ENCODE results near the gene PPP6R2. TPM values are rescaled to one million over a fixed set of nuclear protein-coding genes. Genes with fewer than 3 reads are reported as not detected.
A peak's percentile ranks its signal among the peaks of the same experiment; 100 is the strongest.

The PPP6R2 gene
- polyA plus RNA-seq, 3 donors, result 9.1 to 74.5 (median 10.3) TPM

DNA sequence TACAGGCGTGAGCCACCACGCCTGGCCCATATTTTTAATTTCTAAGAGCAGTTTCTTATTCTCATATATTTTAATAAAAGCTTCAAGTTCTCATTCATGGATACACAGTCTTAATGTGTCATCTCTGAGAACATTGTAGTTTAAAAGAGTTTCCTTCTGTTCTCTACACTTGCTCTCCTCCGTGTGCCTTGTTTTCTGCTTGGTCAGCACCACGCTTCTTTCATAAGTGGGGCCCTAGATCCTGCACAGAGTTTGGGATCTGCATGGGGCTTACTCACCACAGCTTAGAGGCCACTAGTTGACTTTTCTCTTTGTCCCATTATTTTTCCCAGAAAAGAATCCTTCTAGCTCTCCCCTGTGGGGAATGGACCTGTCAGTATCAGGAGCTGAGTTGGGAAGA lies 58.8 kb downstream of the PPP6R2 start:
- DNase-seq, result no peak
- peaks cover 0 to 3% (median 0%) of the 10 kb centered on the region in 3 donors for H3K27me3 Mint-ChIP-seq (ENCODE audit: low read depth in 3 of 3)
- Histone ChIP-seq H3K36me3 (replicated peaks in 1 of 2; ENCODE audit: control insufficient read depth in 1 of 2, insufficient read depth in 2 of 2, low read length in 2 of 2) (peaks cover 11 to 22% of the 10 kb centered on the region in 2 donors), H3K4me3 (replicated peaks in 1 of 3; ENCODE audit: low read depth in 2 of 3, low read length in 3 of 3) (no peak overlapping the region), H3K79me2 (ENCODE audit: insufficient read depth, low read length) (peaks cover 37% of the 10 kb centered on the region), H2AFZ (ENCODE audit: insufficient read depth, low read depth, low read length, poor library complexity, severe bottlenecking) (no peak overlapping the region), H3K27ac (ENCODE audit: low read depth in 1 of 2, low read length in 2 of 2) (peak overlapping the region in 1 of 2 donors; percentile 81), H4K20me1 (ENCODE audit: insufficient read depth, low read length) (peaks cover 6% of the 10 kb centered on the region), H3K27me3 (ENCODE audit: control insufficient read depth in 2 of 2, insufficient read depth in 2 of 2, low read length in 2 of 2) (no peaks in the 10 kb centered on the region), H3K4me1 (ENCODE audit: control insufficient read depth in 1 of 2, insufficient read depth in 2 of 2, low read length in 2 of 2) (peaks cover 54 to 68% of the 10 kb centered on the region in 2 donors), H3K9me3 (replicated peaks in 1 of 2; ENCODE audit: control insufficient read depth in 1 of 2, insufficient read depth in 1 of 2, low read length in 2 of 2) (no peaks in the 10 kb centered on the region), H3K9ac (ENCODE audit: insufficient read depth, low read length, poor library complexity, severe bottlenecking) (no peak overlapping the region), H3K4me2 (replicated peaks; ENCODE audit: extremely low read depth, low read length, poor library complexity, severe bottlenecking) (no peak overlapping the region)
- peaks cover 19 to 49% of the 10 kb centered on the region in 2 donors for H3K36me3 Mint-ChIP-seq
- TF ChIP-seq, protein P1, sequence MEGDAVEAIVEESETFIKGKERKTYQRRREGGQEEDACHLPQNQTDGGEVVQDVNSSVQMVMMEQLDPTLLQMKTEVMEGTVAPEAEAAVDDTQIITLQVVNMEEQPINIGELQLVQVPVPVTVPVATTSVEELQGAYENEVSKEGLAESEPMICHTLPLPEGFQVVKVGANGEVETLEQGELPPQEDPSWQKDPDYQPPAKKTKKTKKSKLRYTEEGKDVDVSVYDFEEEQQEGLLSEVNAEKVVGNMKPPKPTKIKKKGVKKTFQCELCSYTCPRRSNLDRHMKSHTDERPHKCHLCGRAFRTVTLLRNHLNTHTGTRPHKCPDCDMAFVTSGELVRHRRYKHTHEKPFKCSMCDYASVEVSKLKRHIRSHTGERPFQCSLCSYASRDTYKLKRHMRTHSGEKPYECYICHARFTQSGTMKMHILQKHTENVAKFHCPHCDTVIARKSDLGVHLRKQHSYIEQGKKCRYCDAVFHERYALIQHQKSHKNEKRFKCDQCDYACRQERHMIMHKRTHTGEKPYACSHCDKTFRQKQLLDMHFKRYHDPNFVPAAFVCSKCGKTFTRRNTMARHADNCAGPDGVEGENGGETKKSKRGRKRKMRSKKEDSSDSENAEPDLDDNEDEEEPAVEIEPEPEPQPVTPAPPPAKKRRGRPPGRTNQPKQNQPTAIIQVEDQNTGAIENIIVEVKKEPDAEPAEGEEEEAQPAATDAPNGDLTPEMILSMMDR (IDR thresholded peaks at IDR 0.05), result no peak
- intact Hi-C loops (cut with micrococcal nuclease), result loop anchor here in 1 of 2 donors (2.0 kb wide), 1 partner anchor 17 kb away; no protein-coding TSS in a partner anchor
- peaks cover 62% of the 10 kb centered on the region for H3K4me1 Mint-ChIP-seq
- 38% methylated on average over 2 of the region's 4 CpGs for WGBS (ENCODE audit: insufficient coverage)
- H3K4me3 Mint-ChIP-seq, result no peak overlapping the region
- H3K9me3 Mint-ChIP-seq, result peaks cover 0 to 3% (median 0%) of the 10 kb centered on the region in 7 donors
- H3K27ac Mint-ChIP-seq, result peak overlapping the region in 5 of 7 donors; percentile 34 to 74 (median 53)

DNA sequence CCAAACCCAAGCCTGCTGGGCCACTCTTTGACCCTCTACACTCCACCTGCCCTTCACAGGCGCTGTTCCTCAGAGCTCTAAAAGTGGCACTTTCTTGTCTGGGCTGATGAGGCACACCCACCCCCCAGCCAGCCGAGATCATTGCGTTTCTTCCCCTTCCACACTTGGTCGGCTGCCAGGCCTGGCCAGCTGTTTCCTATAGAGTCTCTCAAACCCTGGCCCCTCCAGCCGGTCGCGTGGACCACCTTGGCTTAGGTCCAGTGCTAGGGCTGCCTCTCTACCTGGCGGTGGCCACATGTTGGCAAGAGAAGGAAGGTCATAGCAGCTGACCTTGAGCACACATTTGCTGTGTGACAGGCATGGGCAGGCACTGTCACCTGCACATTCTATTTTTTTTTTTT lies 60.6 kb downstream of the PPP6R2 start:
- H3K9me3 ChIP-seq (replicated peaks in 1 of 2; ENCODE audit: control insufficient read depth in 1 of 2, insufficient read depth in 1 of 2, low read length in 2 of 2), result no peaks in the 10 kb centered on the region
- peaks cover 31 to 62% of the 10 kb centered on the region in 2 donors for H3K36me3 Mint-ChIP-seq
- H3K9me3 Mint-ChIP-seq, result no peaks in the 10 kb centered on the region
- TF ChIP-seq, protein P1 (IDR thresholded peaks at IDR 0.05), result no peak
- peak overlapping the region; percentile 61 for H3K4me2 ChIP-seq (replicated peaks; ENCODE audit: extremely low read depth, low read length, poor library complexity, severe bottlenecking)
- peak overlapping the region; percentile 70 to 95 (median 82) for H3K27ac Mint-ChIP-seq
- peaks cover 18 to 36% of the 10 kb centered on the region in 2 donors for H3K36me3 ChIP-seq (replicated peaks in 1 of 2; ENCODE audit: control insufficient read depth in 1 of 2, insufficient read depth in 2 of 2, low read length in 2 of 2)
- WGBS (ENCODE audit: insufficient coverage), result 0% methylated on average over 8 of the region's 8 CpGs
- peak overlapping the region; percentile 54 for H3K9ac ChIP-seq (ENCODE audit: insufficient read depth, low read length, poor library complexity, severe bottlenecking)
- peaks cover 45 to 52% of the 10 kb centered on the region in 2 donors for H3K4me1 ChIP-seq (ENCODE audit: control insufficient read depth in 1 of 2, insufficient read depth in 2 of 2, low read length in 2 of 2)
- H3K4me3 ChIP-seq (replicated peaks in 1 of 3; ENCODE audit: low read depth in 2 of 3, low read length in 3 of 3), result peak overlapping the region in 1 of 3 experiments; percentile 54
- peaks cover 0 to 3% (median 0%) of the 10 kb centered on the region in 3 donors for H3K27me3 Mint-ChIP-seq (ENCODE audit: low read depth in 3 of 3)
- H3K4me3 Mint-ChIP-seq, result peak overlapping the region in 1 of 2 donors; percentile 84
- H3K4me1 Mint-ChIP-seq, result peaks cover 51% of the 10 kb centered on the region
- peaks cover 32% of the 10 kb centered on the region for H3K79me2 ChIP-seq (ENCODE audit: insufficient read depth, low read length)
- H3K27ac ChIP-seq (ENCODE audit: low read depth in 1 of 2, low read length in 2 of 2), result peak overlapping the region; percentile 77 to 81
- peak; percentile 47 to 61 (median 52) for DNase-seq
- no peak overlapping the region for H2AFZ ChIP-seq (ENCODE audit: insufficient read depth, low read depth, low read length, poor library complexity, severe bottlenecking)
- no peaks in the 10 kb centered on the region for H3K27me3 ChIP-seq (ENCODE audit: control insufficient read depth in 2 of 2, insufficient read depth in 2 of 2, low read length in 2 of 2)
- H4K20me1 ChIP-seq (ENCODE audit: insufficient read depth, low read length), result peaks cover 6% of the 10 kb centered on the region
- intact Hi-C loops (cut with micrococcal nuclease), result loop anchor here in 1 of 2 donors (2.0 kb wide), 1 partner anchor 19 kb away; no protein-coding TSS in a partner anchor
